GM18873 (cell line): Measurements from ENCODE around the gene CEP131.

ENCODE experiments used
- ATAC-seq: cut with Tn5 transposase; IDR thresholded peaks from one replicate; pipeline ENCODE4 v1.9.1; 2021; ENCODE audit warnings: mild to moderate bottlenecking, moderate library complexity, moderate number of reproducible peaks; ENCODE audit not compliant: unreplicated experiment, low FRiP score

Gene CEP131

GRCh38 chr17:81222906-81223761 lies at the start of gene CEP131:
Gene CEP131 (minus strand): TSS chr17:81222965. CDS start chr17:81220056, 2,909 bp downstream.
- ATAC-seq: peak; percentile 85

GRCh38 chr17:81271226-81271625 lies 48.5 kb upstream of the CEP131 start:
- ATAC-seq: no peak

- no peak for ATAC-seq
Measured at GRCh38 chr17:81270279-81270678, 47.5 kb upstream of the CEP131 start.

- ATAC-seq: no peak
Measured at GRCh38 chr17:81267390-81268067, 44.8 kb upstream of the CEP131 start.

GRCh38 chr17:81265576-81265975 lies 42.8 kb upstream of the CEP131 start:
- no peak for ATAC-seq

GRCh38 chr17:81264640-81265039 lies 41.9 kb upstream of the CEP131 start:
- ATAC-seq: no peak

GRCh38 chr17:81263371-81264181 lies 40.8 kb upstream of the CEP131 start:
- ATAC-seq: no peak

- ATAC-seq: no peak
Measured at GRCh38 chr17:81261582-81262336, 39.0 kb upstream of the CEP131 start.

- ATAC-seq: no peak
Measured at GRCh38 chr17:81261096-81261495, 38.3 kb upstream of the CEP131 start.

- ATAC-seq: no peak
Measured at GRCh38 chr17:81260641-81261040, 37.9 kb upstream of the CEP131 start.

GRCh38 chr17:81260171-81260570 lies 37.4 kb upstream of the CEP131 start:
- ATAC-seq: no peak

GRCh38 chr17:81259058-81259605 lies 36.4 kb upstream of the CEP131 start:
- no peak for ATAC-seq

- no peak for ATAC-seq
Measured at GRCh38 chr17:81258292-81258691, 35.5 kb upstream of the CEP131 start.

- no peak for ATAC-seq
Measured at GRCh38 chr17:81257533-81257932, 34.8 kb upstream of the CEP131 start.

- no peak for ATAC-seq
Measured at GRCh38 chr17:81256616-81257015, 33.9 kb upstream of the CEP131 start.

GRCh38 chr17:81254955-81255717 lies 32.4 kb upstream of the CEP131 start:
- no peak for ATAC-seq

GRCh38 chr17:81253358-81254131 lies 30.8 kb upstream of the CEP131 start:
- no peak for ATAC-seq

- no peak for ATAC-seq
Measured at GRCh38 chr17:81252987-81253329, 30.2 kb upstream of the CEP131 start.
